Mucosa of rectum (tissue), 2 donors: ENCODE data around the gene NPHP4.

ENCODE experiments used
- H3K27ac ChIP-seq, 2 donors: one replicate each; pipeline ENCODE4 v1.7.0; 2013; ENCODE audit warnings: inconsistent platforms in 2 of 2, low read depth in 2 of 2, low read length in 2 of 2
- H3K27me3 ChIP-seq, 2 donors: one replicate each; pipeline ENCODE4 v1.7.0; 2013; ENCODE audit warnings: low read length in 2 of 2; ENCODE audit not compliant: control insufficient read depth in 2 of 2, insufficient read depth in 2 of 2
- H3K36me3 ChIP-seq, 2 donors: one replicate each; pipeline ENCODE4 v1.7.0; 2013; ENCODE audit warnings: low read length in 2 of 2; ENCODE audit not compliant: control insufficient read depth in 2 of 2, insufficient read depth in 2 of 2
- H3K4me1 ChIP-seq, 2 donors: one replicate each; pipeline ENCODE4 v1.7.0; 2013; ENCODE audit warnings: low read length in 2 of 2, mild to moderate bottlenecking in 1 of 2; ENCODE audit not compliant: control insufficient read depth in 2 of 2, insufficient read depth in 2 of 2
- H3K4me3 ChIP-seq, 2 donors: one replicate each; pipeline ENCODE4 v1.7.0; 2013; ENCODE audit warnings: low read length in 2 of 2
- H3K9ac ChIP-seq, 2 donors: one replicate each; pipeline ENCODE4 v1.7.0; 2013; ENCODE audit warnings: low read length in 2 of 2, low read depth in 1 of 2, mild to moderate bottlenecking in 1 of 2
- H3K9me3 ChIP-seq, 2 donors: one replicate each; pipeline ENCODE4 v1.7.0; 2013; ENCODE audit warnings: low read length in 2 of 2; ENCODE audit not compliant: control insufficient read depth in 2 of 2
- donor health status: healthy.
- donor health status: Normal muscosa, but diverticular disease.

The NPHP4 gene

DNA sequence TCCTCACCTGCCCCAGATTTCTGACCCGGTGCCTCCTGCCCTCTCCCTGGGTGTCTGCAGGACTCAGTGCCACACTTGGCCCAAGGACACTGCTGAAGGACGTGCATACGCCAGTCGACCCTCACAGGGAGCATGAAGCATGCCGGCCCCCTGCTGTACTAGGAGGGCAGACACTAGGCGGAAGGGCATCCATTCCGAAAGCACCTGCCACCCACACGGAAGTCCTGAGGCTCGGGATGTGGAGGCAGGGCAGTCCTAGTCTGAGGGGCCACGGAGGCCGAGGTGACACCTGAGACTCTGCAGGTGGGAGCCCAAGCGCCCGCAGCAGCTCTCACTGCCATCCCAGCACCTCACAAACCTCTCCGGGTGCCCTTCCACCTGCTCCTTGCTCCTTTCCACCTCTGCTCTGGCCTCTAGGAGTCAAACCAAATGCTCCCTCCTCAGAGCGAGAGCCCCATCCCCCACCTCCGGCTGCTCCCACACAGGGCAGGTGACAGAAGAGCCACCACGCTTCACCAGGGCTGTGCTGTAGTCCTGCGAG lies 2.4 kb downstream of the NPHP4 start:
- Histone ChIP-seq H3K9me3 (no peaks in the 10 kb centered on the region), H3K4me1 (peaks cover 5 to 16% of the 10 kb centered on the region in 2 donors), H3K36me3 (no peaks in the 10 kb centered on the region), H3K27ac (no peak overlapping the region), H3K4me3 (no peak overlapping the region), H3K27me3 (peaks cover 2 to 7% of the 10 kb centered on the region in 2 donors), H3K9ac (no peak overlapping the region)

GRCh38 chr1:5989286-5989605 lies 3.0 kb downstream of the NPHP4 start:
- Histone ChIP-seq H3K27me3 (peaks cover 2 to 7% of the 10 kb centered on the region in 2 donors), H3K9me3 (no peaks in the 10 kb centered on the region), H3K27ac (no peak overlapping the region), H3K9ac (no peak overlapping the region), H3K4me1 (peaks cover 5 to 13% of the 10 kb centered on the region in 2 donors), H3K36me3 (no peaks in the 10 kb centered on the region), H3K4me3 (no peak overlapping the region)

DNA sequence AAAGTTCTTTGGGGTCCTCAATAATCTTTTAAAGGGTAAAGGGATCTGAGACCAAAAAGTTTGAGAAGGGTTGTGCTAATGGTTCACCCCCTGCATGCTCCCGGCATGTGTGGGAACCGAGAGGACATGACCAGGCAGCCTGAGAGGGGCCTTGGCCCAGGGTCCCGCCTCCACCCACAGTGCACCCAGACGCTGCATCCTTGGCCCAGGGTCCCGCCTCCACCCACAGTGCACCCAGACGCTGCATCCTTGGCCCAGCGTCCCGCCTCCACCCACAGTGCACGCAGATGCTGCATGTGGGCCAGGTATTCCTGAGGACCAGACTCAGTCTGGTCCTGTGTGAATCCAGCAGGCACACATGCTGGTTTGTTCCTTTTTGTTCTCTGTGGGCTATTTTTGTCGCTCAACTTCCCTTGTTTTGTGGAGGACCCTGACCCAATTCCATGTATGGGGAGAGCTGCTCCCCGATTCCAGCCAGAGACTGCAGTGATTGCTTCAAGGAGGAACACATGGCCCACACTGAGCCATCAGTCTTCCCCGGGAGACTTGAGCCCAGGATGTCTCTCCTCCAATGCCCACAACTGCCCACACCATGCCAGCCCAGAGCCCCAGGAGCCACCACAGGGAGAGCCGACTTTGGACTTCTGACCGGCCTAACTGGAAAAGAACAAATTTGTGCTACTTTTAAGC lies 3.5 kb downstream of the NPHP4 start:
- Histone ChIP-seq H3K9ac (no peak overlapping the region), H3K9me3 (no peaks in the 10 kb centered on the region), H3K27me3 (peaks cover 2 to 5% of the 10 kb centered on the region in 2 donors), H3K4me1 (peaks cover 5 to 11% of the 10 kb centered on the region in 2 donors), H3K27ac (no peak overlapping the region), H3K36me3 (no peaks in the 10 kb centered on the region), H3K4me3 (no peak overlapping the region)

- Histone ChIP-seq H3K4me1 (peaks cover 3 to 5% of the 10 kb centered on the region in 2 donors), H3K27me3 (no peaks in the 10 kb centered on the region), H3K9me3 (no peaks in the 10 kb centered on the region), H3K9ac (no peak overlapping the region), H3K4me3 (no peak overlapping the region), H3K36me3 (no peaks in the 10 kb centered on the region), H3K27ac (no peak overlapping the region)
Observed at GRCh38 chr1:5986018-5986417, 6.2 kb downstream of the NPHP4 start.

DNA sequence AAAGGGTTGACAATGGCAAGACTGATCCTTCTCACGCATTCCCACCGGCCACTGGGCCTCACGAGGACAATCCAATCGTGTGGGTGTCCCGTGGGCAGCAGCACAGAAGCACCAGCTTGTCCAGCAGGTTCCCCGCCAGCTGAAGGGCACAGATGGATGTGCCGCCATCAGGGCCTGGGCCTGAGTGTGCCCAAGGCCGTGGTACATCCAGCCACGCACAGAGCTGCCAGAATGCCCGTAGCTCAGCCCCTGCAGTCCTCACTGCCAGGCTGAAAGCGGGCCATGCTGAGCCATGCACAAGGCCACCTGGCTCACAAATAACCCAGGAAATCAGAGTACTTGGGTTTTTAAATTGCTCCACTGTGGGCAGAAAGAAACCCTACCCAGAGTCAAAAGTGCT lies 7.0 kb downstream of the NPHP4 start:
- Histone ChIP-seq H3K4me3 (no peak overlapping the region), H3K27ac (no peak overlapping the region), H3K27me3 (no peaks in the 10 kb centered on the region), H3K9me3 (no peaks in the 10 kb centered on the region), H3K4me1 (no peaks in the 10 kb centered on the region), H3K36me3 (no peaks in the 10 kb centered on the region), H3K9ac (no peak overlapping the region)

DNA sequence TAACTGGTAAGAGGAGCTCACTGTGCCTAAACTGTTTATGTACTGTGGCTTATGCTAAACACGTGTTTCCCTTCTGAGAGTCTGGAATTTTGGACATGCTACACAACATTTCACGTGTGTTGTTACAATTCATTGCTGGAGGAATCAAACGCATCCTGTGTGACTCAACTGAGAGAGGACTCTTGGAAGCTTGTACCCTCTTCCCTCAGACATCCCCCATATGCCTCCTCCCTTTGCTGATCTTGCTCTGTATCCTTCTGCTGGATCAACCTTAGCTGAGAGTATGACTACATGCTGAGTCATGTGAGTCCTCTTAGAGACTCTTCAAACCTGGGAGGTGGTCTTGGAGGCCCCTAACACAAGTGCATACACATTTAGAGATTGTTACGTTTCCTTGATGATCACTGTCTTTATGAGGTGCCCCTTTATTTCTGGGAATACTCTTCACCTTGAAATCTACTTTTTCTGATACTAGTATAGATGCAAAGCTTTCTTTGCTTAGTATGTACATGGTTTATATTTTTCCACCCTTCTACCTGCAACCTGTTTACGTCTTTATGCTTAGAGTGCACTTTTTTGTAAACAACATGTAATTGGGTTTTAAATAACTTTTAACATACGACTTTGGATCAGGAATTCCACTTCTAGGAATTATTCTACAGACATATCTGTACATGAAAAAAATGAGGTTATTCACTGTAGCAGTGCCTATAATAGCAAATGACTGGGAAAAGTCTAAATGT lies 8.7 kb downstream of the NPHP4 start:
- Histone ChIP-seq H3K9ac (no peak overlapping the region), H3K27me3 (no peaks in the 10 kb centered on the region), H3K36me3 (no peaks in the 10 kb centered on the region), H3K4me1 (no peaks in the 10 kb centered on the region), H3K4me3 (no peak overlapping the region), H3K9me3 (no peaks in the 10 kb centered on the region), H3K27ac (no peak overlapping the region)

DNA sequence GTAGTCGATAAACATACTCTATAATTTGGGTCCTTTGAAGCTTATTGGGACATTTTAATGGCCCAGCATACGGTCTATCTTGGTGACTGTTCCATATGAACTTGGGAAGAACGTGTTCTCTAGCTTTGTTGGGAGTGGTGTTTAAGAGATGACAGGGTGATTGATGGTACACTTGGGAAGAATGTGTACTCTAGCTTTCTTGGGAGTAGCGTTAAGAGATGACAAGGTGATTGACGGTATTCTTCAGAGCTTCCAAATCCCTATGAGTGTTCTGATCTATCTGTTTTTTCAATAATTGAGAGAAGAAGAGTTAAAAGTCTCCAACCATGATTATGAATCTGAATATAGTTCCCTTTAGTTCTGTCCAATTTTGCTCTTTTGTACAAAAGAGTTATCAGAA lies 9.4 kb downstream of the NPHP4 start:
- Histone ChIP-seq H3K4me3 (no peak overlapping the region), H3K36me3 (no peaks in the 10 kb centered on the region), H3K9me3 (no peaks in the 10 kb centered on the region), H3K27ac (no peak overlapping the region), H3K27me3 (no peaks in the 10 kb centered on the region), H3K4me1 (no peaks in the 10 kb centered on the region), H3K9ac (no peak overlapping the region)

GRCh38 chr1:5982276-5982675 lies 9.9 kb downstream of the NPHP4 start:
- Histone ChIP-seq H3K27me3 (no peaks in the 10 kb centered on the region), H3K4me1 (no peaks in the 10 kb centered on the region), H3K4me3 (no peak overlapping the region), H3K9ac (no peak overlapping the region), H3K9me3 (no peaks in the 10 kb centered on the region), H3K27ac (no peak overlapping the region), H3K36me3 (no peaks in the 10 kb centered on the region)

- Histone ChIP-seq H3K9ac (no peak overlapping the region), H3K27ac (no peak overlapping the region)
Observed at GRCh38 chr1:5981009-5981380, 11.2 kb downstream of the NPHP4 start.

DNA sequence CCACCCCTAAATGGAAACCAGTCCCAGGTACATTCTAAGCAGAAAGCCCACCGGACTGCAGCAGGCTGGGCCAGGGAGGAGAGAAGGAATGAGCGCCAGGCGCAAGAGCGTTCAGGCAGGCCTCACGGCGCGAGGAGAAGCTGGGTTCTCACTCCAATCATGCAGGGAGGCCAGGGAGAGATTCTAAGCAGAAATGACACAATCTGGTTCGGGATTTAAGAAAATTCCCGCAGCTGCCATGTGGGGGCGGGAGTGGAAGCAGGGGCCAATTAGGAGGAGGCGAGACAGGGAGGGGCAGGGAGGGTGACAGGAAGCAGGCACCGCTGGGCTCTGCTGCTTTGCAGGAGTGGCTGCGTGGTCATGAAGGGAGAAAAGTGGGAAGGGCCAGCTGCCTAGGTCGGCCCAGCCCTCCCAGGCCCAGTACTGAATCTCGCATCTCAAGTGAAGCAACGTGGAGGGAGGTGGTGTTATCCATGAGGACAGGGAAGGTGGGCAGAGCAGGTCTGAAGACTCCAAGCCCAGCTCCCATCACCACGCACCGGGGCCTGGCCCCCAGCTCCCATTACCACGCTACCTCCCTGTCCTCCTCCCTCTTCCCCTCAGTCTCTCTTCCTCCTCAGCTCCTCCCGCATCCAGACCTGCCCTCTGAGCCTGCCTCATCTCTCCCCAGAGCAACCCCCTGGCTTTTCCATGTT lies 11.8 kb downstream of the NPHP4 start:
- H3K9me3 ChIP-seq = no peaks in the 10 kb centered on the region
- no peaks in the 10 kb centered on the region for H3K4me1 ChIP-seq
- H3K27me3 ChIP-seq = no peaks in the 10 kb centered on the region
- H3K4me3 ChIP-seq = no peak overlapping the region
- peaks cover 0 to 3% of the 10 kb centered on the region in 2 donors for H3K36me3 ChIP-seq
- no peak overlapping the region for H3K9ac ChIP-seq
- no peak overlapping the region for H3K27ac ChIP-seq

More at GRCh38 chr1:5981009-5981380, 11.2 kb downstream of the NPHP4 start:
- Histone ChIP-seq H3K4me3 (no peak overlapping the region), H3K36me3 (peaks cover 0 to 3% of the 10 kb centered on the region in 2 donors), H3K9me3 (no peaks in the 10 kb centered on the region), H3K27me3 (no peaks in the 10 kb centered on the region), H3K4me1 (no peaks in the 10 kb centered on the region)
